ENCODE data around the gene SDCCAG8.

Gene SDCCAG8

DNA sequence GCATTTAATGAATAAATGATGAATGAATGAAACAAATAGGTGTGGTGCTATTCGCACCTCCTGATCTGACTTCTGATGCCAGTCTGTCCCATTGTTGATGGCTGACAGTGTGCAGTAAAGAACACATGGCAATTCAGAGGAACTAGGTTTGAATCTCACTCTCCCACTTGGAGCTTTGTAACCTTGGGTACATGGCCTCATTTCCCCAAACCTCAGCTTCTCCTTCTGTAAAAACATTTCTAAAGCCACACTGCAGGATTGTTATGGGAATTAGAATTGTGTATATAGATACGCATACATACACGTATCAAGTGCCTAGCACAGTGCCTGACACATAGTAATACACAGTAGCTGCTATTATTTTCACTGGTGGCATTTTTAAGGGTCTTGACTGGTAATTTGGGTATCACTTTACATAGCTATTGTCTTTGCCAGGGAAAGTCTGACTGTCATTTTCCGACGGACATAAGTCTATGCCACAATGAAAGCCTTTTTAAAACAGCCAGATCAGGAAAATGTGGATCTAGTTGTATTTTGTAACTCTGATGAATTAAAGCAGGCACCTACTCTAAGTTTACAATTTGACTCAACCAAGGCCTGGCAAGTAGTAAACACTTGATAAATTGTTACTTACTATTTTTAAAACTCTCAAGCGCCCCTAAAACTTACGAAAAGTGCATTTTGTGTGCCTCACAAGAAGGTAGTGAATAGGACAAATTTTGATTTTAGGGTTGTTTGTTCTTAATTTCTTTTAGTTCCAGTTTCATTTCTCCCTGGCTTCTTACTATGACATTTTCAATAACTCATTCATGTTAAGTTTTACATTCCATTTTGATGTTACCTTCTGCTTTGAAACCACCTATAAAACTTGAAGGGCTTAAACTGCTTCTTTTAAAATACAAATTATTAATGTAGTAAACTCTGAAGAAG is 164.4 kb downstream of the SDCCAG8 start:
- DNase-seq (ENCODE audit: low read depth): no peak

DNA sequence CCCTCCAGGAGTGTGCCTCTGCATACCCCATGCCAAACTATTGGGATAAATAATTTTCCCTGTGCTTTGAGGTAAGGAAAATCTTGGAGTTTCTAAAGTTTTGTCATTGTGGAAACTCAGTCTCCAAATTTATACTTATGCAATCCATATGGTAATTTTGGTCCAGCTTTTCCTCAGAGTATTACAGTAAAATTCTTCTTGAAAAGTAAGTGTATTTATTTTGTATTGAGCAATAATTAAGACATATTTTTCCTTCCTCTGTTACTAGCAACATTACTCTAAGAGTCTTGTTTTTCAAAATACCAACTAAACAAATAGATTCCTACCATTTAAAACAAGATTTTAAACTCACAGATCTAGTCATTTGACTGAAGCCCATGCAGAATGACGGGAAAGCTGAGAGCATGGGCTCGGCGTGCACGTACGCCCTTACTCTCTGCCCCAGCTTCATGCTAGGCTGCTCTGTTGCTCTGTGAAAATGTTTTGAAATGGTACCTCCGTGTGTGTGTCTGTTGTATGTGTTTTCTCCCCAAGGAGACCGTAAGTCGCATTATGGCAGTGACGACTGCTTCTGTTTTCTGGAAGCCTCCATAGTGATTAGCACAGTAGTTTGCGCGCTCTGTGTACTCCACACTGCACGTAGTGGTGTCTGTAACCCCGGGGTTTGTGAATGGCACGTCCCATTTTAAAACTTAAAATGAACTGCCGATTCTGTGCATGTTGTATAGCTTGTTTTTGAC is 165.3 kb downstream of the SDCCAG8 start:
- peak; percentile 14 for DNase-seq (ENCODE audit: low read depth)

DNA sequence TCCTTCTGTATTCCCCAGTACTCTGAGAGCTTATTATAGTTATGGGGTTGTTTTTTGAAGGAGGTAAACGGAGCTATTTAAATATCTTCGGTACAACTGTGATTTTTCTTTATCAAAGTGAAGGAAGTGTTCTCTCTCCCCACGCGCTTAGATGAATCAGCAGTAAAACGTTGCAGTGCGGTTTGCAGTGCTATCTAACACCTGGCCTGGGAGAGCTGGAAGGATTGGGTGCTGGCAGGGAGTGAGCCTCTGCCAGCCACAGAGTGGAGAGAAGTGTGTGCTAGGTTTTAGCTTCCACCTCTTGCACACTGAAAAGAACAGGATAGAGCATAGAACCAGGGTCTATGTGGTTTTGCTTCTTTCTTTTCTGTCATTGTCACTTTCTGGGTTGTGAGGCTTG is 165.9 kb downstream of the SDCCAG8 start:
- peak; percentile 64 for DNase-seq (ENCODE audit: low read depth)

DNA sequence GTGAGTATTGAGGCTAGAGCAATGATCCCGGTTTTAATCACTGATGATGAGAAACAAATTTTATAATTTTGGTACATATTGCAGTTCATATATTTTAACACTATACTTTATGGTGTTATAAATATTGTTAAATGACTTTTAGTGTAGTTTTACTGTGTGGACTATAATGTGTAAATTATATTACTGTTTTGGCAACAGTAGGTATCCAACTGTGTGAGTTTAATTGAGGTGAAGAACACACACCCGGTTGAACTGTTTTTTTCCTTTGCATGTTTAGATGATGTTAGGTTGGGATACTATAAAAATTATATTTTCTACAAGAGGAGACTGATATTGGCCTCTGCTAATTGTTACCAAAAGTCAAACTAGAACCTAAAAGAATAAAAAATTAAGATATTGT is 166.5 kb downstream of the SDCCAG8 start:
- DNase-seq (ENCODE audit: low read depth): no peak

DNA sequence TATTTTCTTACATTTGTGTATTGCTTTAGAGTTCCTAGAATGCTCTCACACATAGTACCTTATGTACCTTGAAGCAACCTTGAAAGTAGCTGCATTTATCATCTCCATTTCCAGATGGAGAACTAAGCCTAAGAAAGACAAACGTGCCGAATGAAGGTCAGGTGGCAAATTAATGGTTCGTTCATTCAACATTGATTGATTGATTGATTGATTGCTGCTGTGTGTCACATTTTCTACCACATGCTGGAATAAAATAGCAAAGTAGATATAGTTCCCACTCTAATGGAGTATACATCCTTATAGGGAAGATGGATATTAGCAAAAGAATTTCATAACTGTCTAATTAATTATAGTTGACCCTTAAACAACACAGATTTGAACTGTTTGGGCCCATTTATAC is 172.2 kb downstream of the SDCCAG8 start:
- no peak for DNase-seq (ENCODE audit: low read depth)

DNA sequence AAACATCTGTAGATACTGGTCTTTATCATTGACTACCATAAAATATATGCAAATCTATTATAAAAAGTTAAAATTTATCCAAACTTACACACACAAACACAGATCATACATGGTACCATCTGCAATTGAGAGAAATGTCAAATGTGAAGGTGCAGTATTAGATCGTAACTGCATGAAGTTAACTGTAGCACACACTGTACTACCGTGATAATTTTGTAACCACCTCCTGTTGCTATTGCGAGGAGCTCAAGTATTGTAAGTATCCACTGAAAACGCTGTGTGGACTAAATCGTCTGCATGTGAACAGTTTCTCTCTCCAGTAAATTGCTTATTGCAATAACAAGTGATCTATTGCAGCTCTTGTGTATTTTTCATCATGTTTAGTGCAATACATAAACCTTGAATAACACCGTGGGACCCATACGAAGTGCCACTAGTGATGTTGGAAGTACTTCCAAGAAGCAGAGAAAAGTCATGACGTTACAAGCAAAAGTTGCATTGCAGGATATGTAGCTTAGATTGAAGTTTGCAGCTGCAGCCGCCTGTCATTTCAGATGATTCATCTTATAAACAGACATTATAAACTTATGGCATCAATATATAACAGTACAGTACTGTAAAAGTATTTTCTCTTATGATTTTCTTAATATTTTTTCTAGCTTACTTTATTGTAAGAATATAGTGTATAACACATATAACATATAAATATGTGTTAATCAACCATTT is 172.9 kb downstream of the SDCCAG8 start:
- DNase-seq (ENCODE audit: low read depth): no peak

DNA sequence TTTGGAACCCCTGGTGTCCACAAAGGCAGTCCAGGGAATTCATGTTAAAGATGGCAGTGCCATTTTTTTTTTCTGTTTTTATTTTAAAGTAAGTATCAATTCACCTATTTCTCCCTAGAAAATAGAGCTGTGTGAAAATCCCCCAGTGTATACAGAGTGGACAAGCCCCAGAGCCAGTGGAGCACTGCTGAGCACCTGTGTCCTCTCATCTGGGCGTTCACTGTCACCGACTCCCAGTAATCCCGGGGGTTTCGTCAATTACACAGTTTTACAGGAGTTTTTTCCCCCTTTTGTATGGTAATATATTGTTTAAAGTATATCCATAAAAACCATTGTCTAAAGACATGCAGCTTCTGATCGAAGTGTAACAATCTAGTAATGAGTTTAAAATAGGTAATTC is 175.8 kb downstream of the SDCCAG8 start:
- no peak for DNase-seq (ENCODE audit: low read depth)

DNA sequence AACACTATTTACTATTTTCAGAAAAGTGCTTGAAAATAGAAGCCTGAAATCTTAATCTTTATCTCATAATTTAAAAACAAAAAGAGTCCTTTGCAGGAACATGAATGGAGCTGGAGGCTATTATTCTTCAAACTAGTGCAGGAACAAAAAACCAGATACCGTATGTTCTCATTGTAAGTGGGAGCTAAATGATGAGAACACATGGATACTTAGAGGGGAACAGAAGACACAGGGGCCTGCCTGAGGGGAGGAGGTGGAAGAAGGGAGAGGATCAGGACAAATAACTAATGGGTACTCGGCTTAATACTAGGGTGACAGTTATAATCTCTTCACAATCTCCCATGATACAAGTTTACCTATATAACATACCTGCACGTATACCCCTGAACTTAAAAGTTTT is 176.3 kb downstream of the SDCCAG8 start:
- no peak for DNase-seq (ENCODE audit: low read depth)

DNA sequence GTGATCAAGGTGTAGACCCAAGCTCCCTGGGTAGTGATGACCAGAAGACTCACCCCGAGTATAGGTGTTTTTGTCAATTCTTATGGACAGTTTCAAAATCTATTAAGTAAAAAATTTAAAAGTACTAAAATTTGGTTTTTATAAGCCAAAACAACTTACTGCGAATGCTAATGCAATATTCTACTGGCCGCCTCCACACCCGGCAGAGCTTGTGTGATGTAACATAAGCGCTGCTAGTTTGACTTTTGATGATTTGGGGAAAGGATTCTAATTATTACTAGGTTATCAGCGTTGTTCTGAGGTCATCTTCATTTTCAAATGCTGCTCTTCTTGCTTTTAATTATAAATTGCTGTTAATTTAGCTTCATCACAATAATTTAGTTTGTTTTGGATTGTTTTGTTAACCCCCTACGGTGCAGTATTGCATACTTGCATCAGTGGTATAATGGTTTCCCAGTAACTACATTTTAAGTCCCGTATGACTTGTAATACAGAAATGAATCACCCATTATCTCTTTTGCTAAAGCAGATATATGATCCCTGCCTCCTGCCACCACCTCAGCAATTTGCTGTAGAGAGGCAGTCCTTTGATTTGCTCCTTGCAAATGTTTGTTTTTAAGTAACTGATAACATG is 178.0 kb downstream of the SDCCAG8 start:
- peak; percentile 21 for DNase-seq (ENCODE audit: low read depth)

DNA sequence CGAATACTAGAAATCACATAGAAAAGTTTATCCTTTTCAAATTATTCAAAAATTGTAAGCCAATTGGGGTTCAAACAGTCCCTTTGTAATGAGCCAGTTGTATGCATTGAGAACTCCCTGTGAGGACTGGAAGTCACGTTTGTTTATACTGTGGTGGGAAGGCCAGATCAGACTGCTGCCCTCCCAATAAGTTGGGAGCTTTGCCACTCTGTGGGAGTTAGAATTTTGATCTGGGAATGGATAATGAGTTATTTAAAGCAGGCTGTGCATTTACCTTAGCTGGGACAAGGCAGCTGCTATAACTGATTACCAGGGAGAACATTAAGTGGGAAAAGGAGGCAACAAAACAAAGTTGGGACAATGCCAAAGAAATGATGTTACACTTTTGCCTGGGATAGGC is 178.8 kb downstream of the SDCCAG8 start:
- DNase-seq (ENCODE audit: low read depth): peak; percentile 40

DNA sequence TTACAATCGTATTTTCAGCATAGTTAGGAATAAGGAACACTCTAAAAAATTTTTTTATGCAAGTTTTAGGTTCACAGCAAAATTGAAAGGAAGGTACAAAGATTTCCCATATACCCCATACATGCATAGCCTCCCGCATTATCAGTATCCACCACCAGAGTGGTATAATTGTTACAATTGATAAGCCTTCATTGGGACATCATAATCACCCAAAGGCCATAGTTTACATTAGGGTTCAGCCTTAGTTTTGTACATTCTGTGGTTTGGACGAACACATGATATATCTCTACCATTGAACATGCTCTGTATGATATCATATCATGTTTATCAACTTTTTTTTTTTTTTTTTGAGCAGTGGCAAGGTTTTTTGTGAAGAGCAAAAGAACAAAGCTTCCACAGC is 180.0 kb downstream of the SDCCAG8 start:
- no peak for DNase-seq (ENCODE audit: low read depth)

DNA sequence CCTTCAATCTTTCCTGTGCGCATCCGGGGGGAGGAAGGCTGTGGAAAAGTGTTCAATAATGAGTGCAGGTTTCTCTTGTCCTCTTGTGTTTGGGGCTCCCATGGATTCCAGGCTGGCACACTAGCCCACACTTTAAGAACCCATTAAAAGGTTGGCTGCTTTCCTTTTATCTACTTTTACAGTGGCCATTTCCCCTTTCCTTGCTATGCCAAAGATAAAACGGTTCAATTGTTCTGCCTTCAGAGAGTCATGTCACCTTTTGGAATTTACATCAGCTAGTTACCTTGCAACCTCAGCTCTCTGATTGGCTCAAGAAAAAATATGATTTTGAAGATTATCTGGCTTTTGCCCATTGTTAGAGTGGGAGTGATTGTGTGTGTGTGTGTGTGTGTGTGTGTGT is 182.3 kb downstream of the SDCCAG8 start:
- DNase-seq (ENCODE audit: low read depth): no peak

DNA sequence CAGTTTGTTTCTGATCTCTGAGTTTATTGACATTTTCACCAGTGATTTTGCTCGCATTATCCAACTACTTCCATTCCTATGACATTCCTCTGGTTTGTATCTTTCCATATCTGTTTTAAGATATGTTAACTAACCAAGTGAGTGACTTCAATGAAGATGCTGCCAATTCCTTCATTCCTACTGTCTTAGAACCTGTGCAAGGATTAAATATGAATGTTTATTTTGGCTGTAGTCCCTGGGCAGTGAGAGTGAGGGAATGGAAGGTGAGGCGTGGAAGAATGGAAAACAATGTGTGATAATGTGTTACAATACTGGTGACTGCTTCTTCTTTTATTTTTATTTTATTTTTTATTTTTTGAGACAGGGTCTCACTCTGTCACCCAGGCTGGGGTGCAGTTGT is 183.0 kb downstream of the SDCCAG8 start:
- DNase-seq (ENCODE audit: low read depth): peak; percentile 12

DNA sequence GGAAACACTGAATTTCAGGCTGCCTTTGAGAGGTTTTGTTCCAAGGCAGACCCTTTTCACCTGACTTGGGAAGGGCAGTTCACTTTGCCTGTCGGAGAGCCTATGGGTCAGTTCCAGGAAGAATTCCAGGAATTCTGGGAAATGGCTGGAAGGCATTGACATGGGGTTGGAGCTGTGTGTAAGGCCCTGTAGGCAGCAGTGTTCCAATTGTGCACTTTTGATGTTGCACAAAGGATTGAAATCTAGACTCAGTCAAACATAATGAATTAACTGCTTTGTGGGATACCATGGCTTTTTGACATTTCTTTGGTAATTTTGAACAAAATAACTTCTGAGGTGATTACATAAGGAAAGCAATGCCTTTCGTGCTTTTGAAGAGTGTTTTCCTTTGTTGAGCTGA is 184.6 kb downstream of the SDCCAG8 start:
- no peak for DNase-seq (ENCODE audit: low read depth)

DNA sequence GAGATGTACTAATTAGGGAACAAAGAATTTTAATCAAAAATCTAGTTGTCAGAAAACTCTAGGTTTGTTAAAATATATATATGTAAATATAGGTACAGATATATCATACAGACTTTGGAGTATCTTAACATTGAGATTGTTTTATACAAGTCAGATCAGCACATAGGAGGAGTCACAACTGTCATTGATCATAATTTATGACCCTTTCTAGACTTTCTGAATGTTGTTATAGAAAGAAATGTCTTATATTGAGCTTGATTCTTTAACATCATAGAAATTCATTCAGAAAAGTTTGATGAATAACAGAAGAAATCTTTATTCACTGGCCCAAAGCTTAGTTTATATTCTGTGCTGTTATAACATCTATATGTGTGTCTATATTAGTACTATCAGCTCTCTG is 185.8 kb downstream of the SDCCAG8 start:
- no peak for DNase-seq (ENCODE audit: low read depth)

DNA sequence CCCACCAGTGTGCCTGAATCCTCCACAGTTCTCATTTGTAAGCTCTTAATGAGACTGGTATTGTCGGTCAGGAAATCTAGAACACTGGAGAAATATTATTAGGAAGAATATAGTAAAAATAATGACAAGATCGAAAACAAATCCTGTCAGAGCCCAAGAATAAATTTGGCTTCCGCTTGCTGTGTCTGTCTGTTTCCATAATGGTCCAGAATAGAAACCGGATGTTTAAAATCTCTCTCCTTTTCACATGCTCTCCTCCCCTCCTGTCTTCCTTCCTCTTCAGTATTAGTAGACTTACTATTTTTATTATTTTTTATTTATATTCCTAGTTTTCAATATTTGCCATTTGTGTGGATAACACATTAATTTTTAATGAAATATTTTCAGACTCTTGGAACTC is 187.7 kb downstream of the SDCCAG8 start:
- no peak for DNase-seq (ENCODE audit: low read depth)

DNA sequence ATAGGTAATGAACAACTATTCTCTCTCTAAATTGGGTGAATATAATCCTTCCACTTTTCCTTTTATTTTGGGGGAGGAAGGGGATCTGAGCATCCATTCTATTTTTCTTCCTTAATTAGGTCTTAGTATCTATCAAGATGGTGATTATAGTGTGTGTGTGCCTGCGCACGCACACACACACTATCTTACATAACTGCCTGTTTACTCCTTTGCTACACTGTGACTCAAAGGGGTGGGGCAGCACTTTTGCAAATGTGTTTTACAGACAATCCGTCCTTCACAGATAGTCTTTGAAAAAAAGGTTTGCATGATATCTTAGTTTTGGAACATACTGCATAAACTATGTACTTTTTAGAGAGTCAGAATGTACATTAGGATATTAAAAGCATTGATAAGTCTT is 191.5 kb downstream of the SDCCAG8 start:
- peak; percentile 36 for DNase-seq (ENCODE audit: low read depth)

DNA sequence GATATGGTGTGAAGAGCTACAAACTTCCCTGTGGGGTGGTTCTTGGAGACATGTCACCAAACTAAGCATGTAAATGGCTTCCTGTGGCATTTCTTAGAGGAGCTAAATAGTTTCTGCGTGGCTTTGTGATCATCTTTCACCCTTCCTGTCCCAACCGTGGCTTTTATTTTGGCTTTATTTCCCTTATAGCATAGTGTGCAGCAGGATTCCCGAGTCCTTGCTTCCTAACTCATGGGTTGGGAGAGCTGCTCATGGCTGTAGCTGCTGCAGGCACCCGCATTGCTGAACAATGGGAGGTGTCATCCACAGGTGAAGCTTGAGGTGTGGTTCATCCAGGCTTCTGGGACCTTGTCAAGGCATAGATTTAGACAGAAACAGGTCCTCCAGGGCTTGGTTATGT is 192.0 kb downstream of the SDCCAG8 start:
- no peak for DNase-seq (ENCODE audit: low read depth)

DNA sequence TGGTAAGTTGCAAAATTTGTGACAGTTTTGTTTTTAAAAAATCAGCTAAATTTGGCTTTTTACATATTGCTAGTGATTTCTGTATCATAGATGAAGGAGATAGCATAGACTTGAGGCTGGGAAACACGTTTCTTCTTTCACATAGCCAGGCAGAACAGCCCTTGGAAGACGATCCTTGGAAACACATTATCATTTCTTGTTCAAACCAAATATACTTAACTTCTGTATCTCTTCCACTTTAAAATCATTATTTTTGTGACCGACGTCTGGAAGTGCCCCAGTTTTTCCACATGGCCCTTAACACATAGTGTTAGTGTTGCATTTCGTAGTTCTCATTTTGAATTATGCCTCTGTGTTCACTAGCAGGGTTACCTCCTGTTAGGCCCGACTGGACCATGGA is 193.5 kb downstream of the SDCCAG8 start:
- no peak for DNase-seq (ENCODE audit: low read depth)

DNA sequence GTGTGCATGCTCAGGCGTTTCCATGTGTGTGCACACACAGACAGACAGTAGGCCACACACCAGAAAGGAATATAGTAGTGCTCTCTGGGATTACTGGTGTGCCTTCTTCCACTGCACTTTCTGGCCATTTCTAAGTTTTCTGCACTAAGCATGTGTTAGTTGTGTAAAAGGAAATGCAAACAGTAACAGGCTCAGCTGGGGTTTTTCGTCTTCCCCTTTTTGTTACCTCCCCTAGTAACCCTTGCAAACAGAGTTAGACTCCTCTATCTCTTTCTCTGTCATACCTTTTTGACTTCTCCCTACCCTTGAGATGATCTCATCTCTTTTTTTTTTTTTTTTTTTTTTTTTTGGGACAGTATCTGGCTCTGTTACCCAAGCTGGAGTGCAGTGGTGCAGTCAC is 196.3 kb downstream of the SDCCAG8 start:
- DNase-seq (ENCODE audit: low read depth): no peak

DNA sequence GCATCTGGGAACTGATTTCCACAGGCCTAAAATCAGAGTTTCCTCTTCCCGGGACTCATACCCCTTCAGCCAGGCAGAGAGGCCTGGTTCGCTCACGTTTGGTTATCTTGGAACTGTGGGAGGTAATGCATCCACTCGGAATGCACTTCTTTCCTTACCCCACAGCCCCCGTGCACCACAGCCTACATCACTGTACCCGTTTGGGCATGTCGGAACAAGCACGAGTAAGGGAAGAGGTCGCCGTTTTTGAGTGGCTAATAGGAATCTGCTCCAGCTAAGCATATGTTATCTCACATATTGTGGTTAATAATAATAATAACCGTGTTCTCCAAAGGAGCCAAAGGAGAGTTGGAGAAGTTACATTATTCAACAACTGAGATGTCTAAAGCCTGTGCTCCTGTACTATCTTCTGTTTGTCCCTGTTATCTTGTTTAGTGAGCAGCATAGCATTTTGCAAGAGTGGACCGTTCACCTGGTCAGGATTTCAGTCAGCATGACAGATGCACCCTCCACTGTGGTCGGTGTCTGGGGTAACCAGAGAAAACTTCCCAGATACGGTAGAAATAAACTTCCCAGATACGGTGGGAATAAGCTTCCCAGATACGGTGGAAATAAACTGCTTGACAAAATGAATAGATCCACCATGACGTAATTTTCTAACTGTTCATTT is 198.6 kb downstream of the SDCCAG8 start:
- no peak for DNase-seq (ENCODE audit: low read depth)

Data from EH (cell line).